H9 (cell line): ENCODE data around the gene IL17REL. TPM values are rescaled to one million over a fixed set of nuclear protein-coding genes. Genes with fewer than 3 reads are reported as not detected.

Experiments used
- DNase-seq: peaks from one replicate; pipeline ENCODE4 v3.0.0-alpha.2; 2017
- H2AFZ ChIP-seq: one replicate; pipeline ENCODE4 v1.6.1; 2013; ENCODE audit warnings: mild to moderate bottlenecking, low read length, control low read depth, moderate library complexity
- H2AK5ac ChIP-seq: 2 replicates; pipeline ENCODE4 v1.6.1; 2013; ENCODE audit warnings: low read length, control low read depth, mixed read lengths; ENCODE audit not compliant: insufficient read length
- H2BK120ac ChIP-seq: one replicate; pipeline ENCODE4 v1.6.1; 2013; ENCODE audit warnings: low read depth, mild to moderate bottlenecking, low read length, control low read depth, inconsistent platforms; ENCODE audit not compliant: poor library complexity, severe bottlenecking
- H2BK12ac ChIP-seq: 2 replicates; pipeline ENCODE4 v1.6.1; 2013; ENCODE audit warnings: low read length, control low read depth, mixed read lengths, low read depth; ENCODE audit not compliant: insufficient read length
- H2BK15ac ChIP-seq: 2 replicates; pipeline ENCODE4 v1.6.1; 2013; ENCODE audit warnings: low read depth, low read length, control low read depth
- H2BK20ac ChIP-seq: one replicate; pipeline ENCODE4 v1.6.1; 2013; ENCODE audit warnings: low read depth, mild to moderate bottlenecking, low read length, control low read depth, inconsistent platforms; ENCODE audit not compliant: poor library complexity, severe bottlenecking
- H2BK5ac ChIP-seq: 2 replicates; pipeline ENCODE4 v1.6.1; 2013; ENCODE audit warnings: low read length, control low read depth, mixed read lengths; ENCODE audit not compliant: insufficient read length
- H3K14ac ChIP-seq: 2 replicates; pipeline ENCODE4 v1.6.1; 2013; ENCODE audit warnings: low read length, control low read depth; ENCODE audit not compliant: insufficient read depth
- H3K18ac ChIP-seq: 2 replicates; pipeline ENCODE4 v1.6.1; 2013; ENCODE audit warnings: low read depth, mild to moderate bottlenecking, mixed read lengths, low read length, control low read depth; ENCODE audit not compliant: insufficient read length
- H3K23ac ChIP-seq: 2 replicates; pipeline ENCODE4 v1.6.1; 2013; ENCODE audit warnings: low read length, control low read depth, mixed read lengths, low read depth; ENCODE audit not compliant: insufficient read length
- H3K23me2 ChIP-seq: 2 replicates; pipeline ENCODE4 v1.6.1; 2013; ENCODE audit warnings: low read depth, mild to moderate bottlenecking, mixed read lengths, low read length, control low read depth; ENCODE audit not compliant: insufficient read length, poor library complexity, severe bottlenecking
- H3K27ac ChIP-seq: 2 replicates; pipeline ENCODE4 v1.5.1; 2013; ENCODE audit warnings: low read length, control low read depth, mixed read lengths, low read depth; ENCODE audit not compliant: insufficient read length
- H3K27me3 ChIP-seq: 2 replicates; pipeline ENCODE4 v1.6.1; 2013; ENCODE audit warnings: low read length, control low read depth, inconsistent platforms; ENCODE audit not compliant: insufficient read depth
- H3K4ac ChIP-seq: 2 replicates; pipeline ENCODE4 v1.6.1; 2013; ENCODE audit warnings: low read depth, mild to moderate bottlenecking, control low read depth, inconsistent platforms, low read length, moderate library complexity
- H3K4me1 ChIP-seq: 2 replicates; pipeline ENCODE4 v1.6.1; 2013; ENCODE audit warnings: low read length, control low read depth, inconsistent platforms; ENCODE audit not compliant: insufficient read depth
- H3K4me2 ChIP-seq: 2 replicates; pipeline ENCODE4 v1.6.1; 2013; ENCODE audit warnings: low read length, control low read depth, mixed read lengths; ENCODE audit not compliant: insufficient read length, insufficient read depth
- H3K56ac ChIP-seq: 2 replicates; pipeline ENCODE4 v1.6.1; 2013; ENCODE audit warnings: low read depth, mild to moderate bottlenecking, mixed read lengths, low read length, control low read depth; ENCODE audit not compliant: insufficient read length
- H3K79me1 ChIP-seq: 2 replicates; pipeline ENCODE4 v1.6.1; 2013; ENCODE audit warnings: low read depth, mild to moderate bottlenecking, moderate library complexity, low read length, control low read depth, inconsistent platforms; ENCODE audit not compliant: insufficient read depth, poor library complexity, severe bottlenecking
- H3K79me2 ChIP-seq: 2 replicates; pipeline ENCODE4 v1.6.1; 2013; ENCODE audit warnings: low read length, control low read depth, inconsistent platforms; ENCODE audit not compliant: insufficient read depth
- H3K9ac ChIP-seq: 2 replicates; pipeline ENCODE4 v1.6.1; 2013; ENCODE audit warnings: low read length, control low read depth, mixed read lengths; ENCODE audit not compliant: insufficient read length; ENCODE audit errors: extremely low read depth
- H3K9me3 ChIP-seq: one replicate; pipeline ENCODE4 v1.6.1; 2013; ENCODE audit warnings: low read depth, low read length, inconsistent platforms; ENCODE audit not compliant: control insufficient read depth
- H3T11ph ChIP-seq: one replicate; pipeline ENCODE4 v1.6.1; 2013; ENCODE audit warnings: mild to moderate bottlenecking, low read length, control low read depth, inconsistent platforms
- H4K20me1 ChIP-seq: one replicate; pipeline ENCODE4 v1.6.1; 2013; ENCODE audit not compliant: control insufficient read depth, insufficient read length, insufficient read depth
- H4K5ac ChIP-seq: 2 replicates; pipeline ENCODE4 v1.6.1; 2013; ENCODE audit warnings: low read depth, mild to moderate bottlenecking, mixed read lengths, low read length, control low read depth; ENCODE audit not compliant: insufficient read length
- H4K8ac ChIP-seq: replicated peaks from 2 replicates; pipeline ENCODE4 v1.6.1; 2013; ENCODE audit warnings: low read length, control low read depth, mixed read lengths, low read depth; ENCODE audit not compliant: insufficient read length
- H4K91ac ChIP-seq: 2 replicates; pipeline ENCODE4 v1.6.1; 2013; ENCODE audit warnings: low read depth, mild to moderate bottlenecking, moderate library complexity, mixed read lengths, low read length, control low read depth; ENCODE audit not compliant: insufficient read length
- H3K27ac Mint-ChIP-seq, 3 experiments: 2 replicates in 2 of 3; 3 replicates in 1 of 3; pipeline ENCODE4 v1.8.0; 2020 to 2021; ENCODE audit warnings: mixed read lengths in 3 of 3, mild to moderate bottlenecking in 1 of 3, moderate library complexity in 1 of 3
- H3K27me3 Mint-ChIP-seq: 2 replicates; pipeline ENCODE4 v1.8.0; 2021; ENCODE audit warnings: low read depth, mild to moderate bottlenecking, moderate library complexity, mixed read lengths
- H3K36me3 Mint-ChIP-seq, 3 experiments: 2 replicates in 2 of 3; 3 replicates in 1 of 3; pipeline ENCODE4 v1.8.0; 2020 to 2021; ENCODE audit warnings: low read depth in 3 of 3, mixed read lengths in 3 of 3; ENCODE audit not compliant: insufficient read depth in 1 of 3
- H3K4me1 Mint-ChIP-seq, 2 experiments: 2 replicates each; pipeline ENCODE4 v1.8.0; 2020; ENCODE audit warnings: mixed read lengths in 2 of 2
- H3K4me3 Mint-ChIP-seq, 2 experiments: 2 replicates in 1 of 2; 3 replicates in 1 of 2; pipeline ENCODE4 v1.8.0; 2020 to 2021; ENCODE audit warnings: mild to moderate bottlenecking in 2 of 2, mixed read lengths in 2 of 2, moderate library complexity in 1 of 2
- H3K9me3 Mint-ChIP-seq, 2 experiments: 2 replicates in 1 of 2; 3 replicates in 1 of 2; pipeline ENCODE4 v1.8.0; 2020; ENCODE audit warnings: mild to moderate bottlenecking in 2 of 2, mixed read lengths in 2 of 2, moderate library complexity in 1 of 2
- CTCF ChIP-seq: fragments of 200-600 bp; sonication (generic); conservative IDR thresholded peaks from 3 replicates; pipeline ENCODE4 v1.8.0; 2021; ENCODE audit warnings: antibody characterized with exemption, mild to moderate bottlenecking
- WGBS: extraction: QIAGEN DNeasy Blood & Tissue Kit; methylation state at CpG from one replicate; pipeline ENCODE4 v1.1.7; 2013; ENCODE audit warnings: missing lambda C conversion rate, low lambda C conversion rate, mixed read lengths; ENCODE audit not compliant: insufficient read length; ENCODE audit errors: extremely low coverage; 5-methylcytosine and 5-hydroxymethylcytosine counted together
- total RNA-seq: library from RNA; stranded (reverse); gene quantifications from 2 replicates; pipeline ENCODE4 v1.2.1, GENCODE V29; 2021

The IL17REL gene
- total RNA-seq, 1 experiment from 2014 or later = 0.20 TPM

GRCh38 chr22:49968313-49968830, 44.2 kb downstream of the IL17REL start:
- Histone ChIP-seq H3T11ph (no peak overlapping the region), H2BK5ac (no peak overlapping the region), H4K20me1 (no peaks in the 10 kb centered on the region), H4K5ac (no peak overlapping the region), H3K9me3 (no peaks in the 10 kb centered on the region), H3K4me1 (no peaks in the 10 kb centered on the region; the same call in 1 of the 2 replicates), H3K4me2 (no peak overlapping the region), H3K27me3 (no peaks in the 10 kb centered on the region), H3K79me2 (no peaks in the 10 kb centered on the region), H3K79me1 (peaks cover 2% of the 10 kb centered on the region), H2BK15ac (no peak overlapping the region), H3K27ac (no peak overlapping the region), H3K23ac (no peak overlapping the region), H2AK5ac (no peak overlapping the region), H3K23me2 (no peaks in the 10 kb centered on the region), H3K56ac (no peak overlapping the region), H4K91ac (no peak overlapping the region), H2BK12ac (no peak overlapping the region), H4K8ac (no peak overlapping the region), H2AFZ (no peak overlapping the region), H3K18ac (no peak overlapping the region), H3K14ac (no peak overlapping the region), H3K9ac (no peak overlapping the region), H2BK20ac (no peak overlapping the region), H3K4ac (no peak overlapping the region), H2BK120ac (no peak overlapping the region)
- Mint-ChIP-seq H3K9me3 (no peaks in the 10 kb centered on the region), H3K4me3 (no peak overlapping the region), H3K27me3 (peaks cover 16% of the 10 kb centered on the region), H3K4me1 (peaks cover 7% of the 10 kb centered on the region in 2 experiments; a peak in 3 of 4 replicates), H3K27ac (no peak overlapping the region), H3K36me3 (peaks cover 7 to 13% (median 8%) of the 10 kb centered on the region in 3 experiments; a peak in 5 of 7 replicates)
- no CpG with 5 or more reads among the region's 11 CpGs for WGBS
- DNase-seq = peak; percentile 29
- no peak for TF ChIP-seq CTCF
